Measurements from ENCODE around the gene CRYBA4. TPM values are rescaled to one million over a fixed set of nuclear protein-coding genes. Genes with fewer than 3 reads are reported as not detected.

CRYBA4 gene
- total RNA-seq, 3 donors from 2014 or later, result not detected

DNA sequence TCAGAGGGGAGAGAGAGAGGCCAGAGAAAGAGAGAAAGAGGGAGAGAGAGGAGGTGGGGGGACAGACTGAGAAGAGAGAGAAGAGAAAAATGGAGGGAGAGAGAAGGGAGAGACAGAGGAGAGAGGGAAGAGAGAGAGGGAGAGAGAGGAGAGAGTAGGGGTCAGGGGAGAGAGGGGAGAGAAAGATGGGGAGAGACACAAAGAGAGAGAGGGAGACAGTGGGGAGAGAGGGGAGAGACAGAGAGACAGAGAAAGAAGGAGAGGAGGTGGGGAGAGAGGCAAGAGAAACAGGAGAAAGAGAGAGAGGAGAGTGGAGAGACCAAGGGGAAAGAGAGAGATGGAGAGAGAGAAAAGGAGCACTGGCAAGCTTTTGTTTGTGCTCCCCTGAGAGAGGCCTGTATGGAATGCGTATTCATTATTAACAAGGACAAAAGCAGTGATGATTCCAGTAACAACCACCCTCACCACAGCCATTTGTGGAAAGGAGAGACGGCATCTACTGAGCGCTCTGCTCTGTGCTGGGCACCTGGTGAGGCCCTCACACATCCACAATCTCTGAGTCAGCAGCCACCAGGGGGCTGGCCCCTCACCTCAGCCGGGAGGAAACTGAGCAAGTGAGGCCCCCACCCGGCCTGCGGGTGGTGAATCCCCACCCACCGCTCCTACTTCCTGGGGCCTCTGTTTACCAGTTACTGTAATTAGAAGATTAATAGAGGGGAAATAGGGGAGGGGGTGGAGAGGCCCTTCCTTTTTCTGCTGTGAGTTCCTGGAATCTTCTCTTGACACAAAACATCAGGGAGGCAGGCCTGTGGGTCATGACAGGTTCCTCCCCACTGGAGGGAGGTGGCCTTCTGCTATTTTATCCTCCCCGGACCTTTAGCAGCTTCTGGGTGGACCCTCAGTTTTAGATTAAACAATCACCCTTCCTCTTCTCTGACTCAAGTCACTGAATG is 21.0 kb downstream of the CRYBA4 start:
- Histone ChIP-seq H3K36me3 (no peaks in the 10 kb centered on the region), H3K27ac (no peak overlapping the region), H3K9me3 (no peaks in the 10 kb centered on the region), H3K4me1 (no peaks in the 10 kb centered on the region), H3K27me3 (peaks cover 0 to 13% of the 10 kb centered on the region in 2 donors), H3K4me3 (no peak overlapping the region)
- TF ChIP-seq POLR2AphosphoS5 (IDR thresholded peaks at IDR 0.05) (no peak), POLR2A (IDR thresholded peaks at IDR 0.05) (no peak)
- TF ChIP-seq, protein P1, sequence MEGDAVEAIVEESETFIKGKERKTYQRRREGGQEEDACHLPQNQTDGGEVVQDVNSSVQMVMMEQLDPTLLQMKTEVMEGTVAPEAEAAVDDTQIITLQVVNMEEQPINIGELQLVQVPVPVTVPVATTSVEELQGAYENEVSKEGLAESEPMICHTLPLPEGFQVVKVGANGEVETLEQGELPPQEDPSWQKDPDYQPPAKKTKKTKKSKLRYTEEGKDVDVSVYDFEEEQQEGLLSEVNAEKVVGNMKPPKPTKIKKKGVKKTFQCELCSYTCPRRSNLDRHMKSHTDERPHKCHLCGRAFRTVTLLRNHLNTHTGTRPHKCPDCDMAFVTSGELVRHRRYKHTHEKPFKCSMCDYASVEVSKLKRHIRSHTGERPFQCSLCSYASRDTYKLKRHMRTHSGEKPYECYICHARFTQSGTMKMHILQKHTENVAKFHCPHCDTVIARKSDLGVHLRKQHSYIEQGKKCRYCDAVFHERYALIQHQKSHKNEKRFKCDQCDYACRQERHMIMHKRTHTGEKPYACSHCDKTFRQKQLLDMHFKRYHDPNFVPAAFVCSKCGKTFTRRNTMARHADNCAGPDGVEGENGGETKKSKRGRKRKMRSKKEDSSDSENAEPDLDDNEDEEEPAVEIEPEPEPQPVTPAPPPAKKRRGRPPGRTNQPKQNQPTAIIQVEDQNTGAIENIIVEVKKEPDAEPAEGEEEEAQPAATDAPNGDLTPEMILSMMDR (IDR thresholded peaks at IDR 0.05), result no peak
- DNase-seq (ENCODE audit: low spot score in 2 of 2), result no peak
- intact Hi-C loops (cut with DNase I; ENCODE audit: low total_unique reads), result no loop called here

DNA sequence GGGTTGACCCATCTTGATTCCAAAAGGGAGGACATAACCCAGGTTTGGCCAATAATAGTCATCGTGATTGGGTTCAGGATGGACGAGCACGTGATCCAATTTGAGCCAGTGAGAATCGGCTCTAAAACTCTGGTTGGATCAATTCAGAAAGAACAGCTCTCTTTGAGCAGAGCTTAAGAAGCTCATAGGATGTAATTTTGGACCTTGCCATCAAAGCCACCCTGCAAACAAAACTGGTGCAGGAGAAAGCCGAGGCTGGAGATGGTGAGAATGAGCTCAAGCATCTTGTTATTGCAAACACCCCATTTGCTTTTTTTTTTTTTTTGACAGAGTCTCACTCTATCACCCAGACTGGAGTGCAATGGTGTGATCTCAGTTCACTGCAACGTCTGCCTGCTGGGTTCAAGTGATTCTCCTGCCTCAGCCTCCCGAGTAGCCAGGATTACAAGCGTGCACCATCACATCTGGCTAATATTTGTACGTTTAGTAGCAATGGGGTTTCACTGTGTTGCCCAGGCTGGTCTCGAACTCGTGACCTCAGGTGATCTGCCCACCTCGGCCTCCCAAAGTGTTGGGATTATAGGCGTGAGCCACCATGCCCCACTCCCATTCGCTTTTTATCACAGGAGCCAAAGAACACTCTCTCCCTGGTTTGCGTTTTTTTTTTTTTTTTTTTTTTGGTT is 21.8 kb downstream of the CRYBA4 start:
- intact Hi-C loops (cut with DNase I; ENCODE audit: low total_unique reads), result no loop called here
- H3K36me3 ChIP-seq, result no peaks in the 10 kb centered on the region
- TF ChIP-seq, protein P1 (IDR thresholded peaks at IDR 0.05), result no peak
- no peaks in the 10 kb centered on the region for H3K9me3 ChIP-seq
- no peak overlapping the region for H3K27ac ChIP-seq
- peaks cover 0 to 19% of the 10 kb centered on the region in 2 donors for H3K27me3 ChIP-seq
- no peak for DNase-seq (ENCODE audit: low spot score in 2 of 2)
- H3K4me3 ChIP-seq, result no peak overlapping the region
- no peaks in the 10 kb centered on the region for H3K4me1 ChIP-seq

DNA sequence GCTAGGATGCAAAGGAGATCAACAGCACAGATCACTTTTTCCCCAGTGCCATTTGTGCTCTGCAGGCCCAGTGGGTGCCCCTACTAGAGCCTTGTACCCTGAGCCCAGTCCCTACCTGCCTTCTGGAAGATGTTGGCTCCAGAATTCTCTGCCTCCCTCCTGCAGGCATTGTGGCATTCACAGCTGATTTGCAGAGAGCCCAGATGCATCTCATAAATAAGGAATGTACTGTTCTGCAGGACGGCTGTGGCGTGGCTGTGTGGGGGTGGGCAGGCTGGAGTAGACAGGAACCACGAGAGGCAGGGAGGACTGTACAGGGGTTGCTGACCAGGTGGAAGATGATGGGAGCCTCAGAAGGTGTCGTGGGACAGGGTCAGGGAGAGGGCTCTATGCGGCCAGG is 24.4 kb downstream of the CRYBA4 start:
- peaks cover 0 to 16% of the 10 kb centered on the region in 2 donors for H3K27me3 ChIP-seq
- no peaks in the 10 kb centered on the region for H3K36me3 ChIP-seq
- intact Hi-C loops (cut with DNase I; ENCODE audit: low total_unique reads), result no loop called here
- no peaks in the 10 kb centered on the region for H3K9me3 ChIP-seq
- DNase-seq (ENCODE audit: low spot score in 2 of 2), result no peak
- H3K27ac ChIP-seq, result no peak overlapping the region
- no peaks in the 10 kb centered on the region for H3K4me1 ChIP-seq
- no peak overlapping the region for H3K4me3 ChIP-seq
- TF ChIP-seq POLR2A (IDR thresholded peaks at IDR 0.05) (no peak), POLR2AphosphoS5 (IDR thresholded peaks at IDR 0.05) (no peak)
- TF ChIP-seq, protein P1 (IDR thresholded peaks at IDR 0.05), result no peak

DNA sequence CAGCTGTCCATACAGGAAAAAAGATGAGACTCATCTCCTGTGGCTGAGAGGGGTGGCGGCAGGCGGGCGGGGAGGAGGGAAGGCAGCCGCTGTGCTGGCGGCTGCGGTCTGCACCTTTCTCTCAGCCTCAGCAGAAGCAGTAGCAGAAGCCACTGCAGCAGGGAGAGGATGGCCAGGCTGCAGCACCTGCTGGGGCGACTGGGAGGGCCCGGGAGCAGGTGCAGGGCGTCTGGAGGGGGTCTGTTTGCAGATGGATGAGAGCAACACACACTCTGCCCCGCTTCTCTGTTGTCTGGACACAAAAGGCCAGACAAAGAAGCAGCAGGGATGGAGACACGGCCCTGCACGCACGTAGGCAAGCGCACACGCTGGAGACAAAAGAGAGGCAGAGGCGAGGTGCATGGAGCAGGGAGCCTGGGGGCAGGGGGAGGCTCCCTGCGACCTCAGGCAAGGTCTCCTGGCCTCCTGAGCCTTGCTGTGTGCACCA is 26.3 kb downstream of the CRYBA4 start:
- TF ChIP-seq, protein P1 (IDR thresholded peaks at IDR 0.05), result no peak
- no peak for TF ChIP-seq POLR2AphosphoS5 (IDR thresholded peaks at IDR 0.05)
- TF ChIP-seq POLR2A (IDR thresholded peaks at IDR 0.05), result no peak
- H3K36me3 ChIP-seq, result no peaks in the 10 kb centered on the region
- H3K27me3 ChIP-seq, result peaks cover 0 to 34% of the 10 kb centered on the region in 2 donors
- DNase-seq (ENCODE audit: low spot score in 2 of 2), result no peak
- H3K4me1 ChIP-seq, result no peaks in the 10 kb centered on the region
- H3K9me3 ChIP-seq, result no peaks in the 10 kb centered on the region
- intact Hi-C loops (cut with DNase I; ENCODE audit: low total_unique reads), result no loop called here
- no peak overlapping the region for H3K4me3 ChIP-seq
- no peak overlapping the region for H3K27ac ChIP-seq
